Activated CD4-positive, alpha-beta T cell treated with anti-CD3 and anti-CD28 coated beads, Interleukin-2, amount 10 ng/mL, durations not matched to agents 7 days and 5 days (primary cell): ENCODE data around the gene DNPH1. TPM values are rescaled to one million over a fixed set of nuclear protein-coding genes. Genes with fewer than 3 reads are reported as not detected.

Experiments used
- CTCF ChIA-PET: fragments of 350-600 bp; sonication (Branson Sonifier 250); formaldehyde crosslinking; loops from one replicate; lab custom pipeline; 2021; ENCODE audit warnings: antibody characterized with exemption; lab: Charles Lee
- POLR2A ChIA-PET: fragments of 350-600 bp; sonication (Branson Sonifier 250); formaldehyde crosslinking; loops from one replicate; lab custom pipeline; 2021; ENCODE audit warnings: antibody characterized with exemption; lab: Charles Lee
- DNase-seq: peaks from one replicate; pipeline ENCODE4 v3.0.0-alpha.2; 2020
- H3K27ac Mint-ChIP-seq: one replicate; pipeline ENCODE4 v1.8.0; 2021; ENCODE audit warnings: mild to moderate bottlenecking, moderate library complexity, mixed read lengths
- H3K27me3 Mint-ChIP-seq: one replicate; pipeline ENCODE4 v1.8.0; 2021; ENCODE audit warnings: mixed read lengths
- H3K36me3 Mint-ChIP-seq: one replicate; pipeline ENCODE4 v1.8.0; 2021; ENCODE audit warnings: low read depth, mixed read lengths
- H3K4me1 Mint-ChIP-seq: one replicate; pipeline ENCODE4 v1.8.0; 2021; ENCODE audit warnings: mixed read lengths
- H3K4me3 Mint-ChIP-seq: one replicate; pipeline ENCODE4 v1.8.0; 2021; ENCODE audit warnings: mild to moderate bottlenecking, moderate library complexity, mixed read lengths
- H3K9me3 Mint-ChIP-seq: one replicate; pipeline ENCODE4 v1.8.0; 2021; ENCODE audit warnings: mixed read lengths
- total RNA-seq, 2 experiments: library from RNA; stranded (reverse); gene quantifications; one replicate each; pipeline ENCODE4 v1.2.3, GENCODE V29; 2021

DNPH1 gene
- total RNA-seq, 2 experiments from 2014 or later = 36.7 to 48.6 TPM

DNA sequence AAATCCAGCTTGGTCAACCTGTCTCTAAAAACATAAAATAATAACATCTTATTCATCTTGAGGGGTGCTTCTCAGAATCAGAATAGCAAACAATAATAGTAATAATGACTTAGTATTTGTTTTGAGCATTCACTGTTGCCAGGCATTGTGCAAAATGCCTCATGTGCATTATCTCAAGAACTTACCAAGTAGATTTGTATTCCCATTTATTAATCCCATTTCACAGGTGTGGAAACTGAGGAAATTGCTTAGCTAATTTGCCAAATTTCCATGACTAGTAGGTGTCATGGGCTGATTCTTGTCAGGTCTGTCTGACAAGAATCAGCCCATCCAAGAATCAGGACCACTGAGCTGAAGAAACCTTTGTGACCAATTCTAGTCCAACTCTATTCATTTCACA is 19.5 kb upstream of the DNPH1 start:
- Mint-ChIP-seq H3K36me3 (no peaks in the 10 kb centered on the region), H3K9me3 (no peaks in the 10 kb centered on the region), H3K4me3 (no peak overlapping the region), H3K27ac (no peak overlapping the region), H3K4me1 (peaks cover 25% of the 10 kb centered on the region), H3K27me3 (peaks cover 24% of the 10 kb centered on the region)
- ChIA-PET CTCF (interaction anchor here (1.0 to 3.6 kb wide), 2 partner anchors 20 to 258 kb away, joined by 3 to 15 read pairs; partner anchors contain the start of gene DNPH1), POLR2A (no interaction called here)
- DNase-seq = no peak

DNA sequence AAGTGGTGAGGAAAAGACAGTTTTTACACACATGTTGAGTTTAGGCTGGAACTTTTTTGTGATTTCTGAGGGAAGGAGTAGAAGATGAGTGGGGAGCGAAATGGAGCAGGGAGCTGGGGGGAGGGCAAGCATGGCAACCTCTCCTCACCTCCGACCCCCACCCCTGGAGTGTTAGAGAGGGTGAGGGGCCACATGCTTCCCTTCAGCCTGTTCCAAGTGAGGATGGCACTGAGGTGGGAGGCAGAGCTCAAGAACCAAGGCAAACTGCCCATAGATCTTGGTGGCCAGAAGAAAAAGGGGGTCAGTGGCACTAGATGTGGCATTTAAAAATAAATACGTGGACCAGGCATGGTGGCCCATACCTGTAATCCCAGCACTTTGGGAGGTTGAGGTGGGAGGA is 18.8 kb upstream of the DNPH1 start:
- Mint-ChIP-seq H3K27ac (no peak overlapping the region), H3K4me1 (peaks cover 25% of the 10 kb centered on the region), H3K36me3 (no peaks in the 10 kb centered on the region), H3K4me3 (peak overlapping the region; percentile 71), H3K9me3 (no peaks in the 10 kb centered on the region), H3K27me3 (peaks cover 22% of the 10 kb centered on the region)
- POLR2A ChIA-PET = no interaction called here
- DNase-seq = no peak
- CTCF ChIA-PET = interaction anchor here (1.0 to 3.6 kb wide), 2 partner anchors 19 to 259 kb away, joined by 3 to 15 read pairs; partner anchors contain the start of gene DNPH1

DNA sequence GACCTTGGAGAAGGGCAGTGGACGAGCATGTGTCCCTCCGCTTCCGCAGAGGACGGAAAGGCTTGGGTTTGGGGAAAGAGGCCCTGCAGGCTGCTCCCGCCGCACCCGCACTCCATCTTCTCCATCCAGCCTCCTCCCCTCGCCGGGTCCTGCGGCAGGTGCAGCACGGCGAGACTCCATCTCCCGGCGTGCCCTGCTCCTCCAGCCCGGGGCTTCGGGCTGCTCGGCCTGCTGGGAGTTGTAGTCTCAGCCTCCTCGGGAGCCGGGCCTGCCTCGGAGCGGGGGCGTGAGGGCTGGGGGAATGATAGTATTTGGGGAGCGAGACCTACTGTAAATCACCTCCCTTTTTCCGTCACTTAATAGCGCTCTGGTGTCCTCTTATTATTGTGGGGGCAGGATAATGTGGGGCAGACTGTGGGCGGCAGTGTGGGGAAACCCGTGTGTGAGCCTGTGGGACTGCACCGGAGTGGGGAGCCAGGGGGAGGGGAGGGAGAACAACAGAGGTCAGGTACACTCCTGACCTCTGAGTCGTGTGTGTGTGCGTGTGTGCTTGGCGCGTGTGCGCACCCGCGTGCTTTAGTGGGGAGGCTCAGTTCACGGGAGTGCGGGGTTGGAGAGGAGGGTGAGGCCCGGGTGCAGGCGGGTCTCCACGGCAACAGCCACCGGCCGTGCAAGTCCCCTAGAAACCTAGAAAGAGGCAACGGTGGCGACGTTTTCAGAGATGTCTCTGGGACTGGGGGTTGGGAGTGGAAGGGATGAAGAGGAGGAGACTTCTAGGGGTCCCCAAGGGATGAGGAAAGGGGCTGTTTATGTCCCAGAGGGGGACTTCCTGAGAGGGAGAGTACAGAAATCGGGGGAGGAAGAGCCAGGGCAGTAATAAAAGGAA is 18.1 kb upstream of the DNPH1 start:
- ChIA-PET POLR2A (no interaction called here), CTCF (interaction anchor here (0.6 to 3.6 kb wide), 4 partner anchors 16 to 137 kb away, joined by 3 to 15 read pairs (median 4); partner anchors contain the start of gene DNPH1)
- Mint-ChIP-seq H3K27ac (peak overlapping the region; percentile 82), H3K27me3 (peaks cover 19% of the 10 kb centered on the region), H3K4me3 (peak overlapping the region; percentile 71), H3K36me3 (no peaks in the 10 kb centered on the region), H3K9me3 (no peaks in the 10 kb centered on the region), H3K4me1 (peaks cover 25% of the 10 kb centered on the region)
- DNase-seq = peak; percentile 85

DNA sequence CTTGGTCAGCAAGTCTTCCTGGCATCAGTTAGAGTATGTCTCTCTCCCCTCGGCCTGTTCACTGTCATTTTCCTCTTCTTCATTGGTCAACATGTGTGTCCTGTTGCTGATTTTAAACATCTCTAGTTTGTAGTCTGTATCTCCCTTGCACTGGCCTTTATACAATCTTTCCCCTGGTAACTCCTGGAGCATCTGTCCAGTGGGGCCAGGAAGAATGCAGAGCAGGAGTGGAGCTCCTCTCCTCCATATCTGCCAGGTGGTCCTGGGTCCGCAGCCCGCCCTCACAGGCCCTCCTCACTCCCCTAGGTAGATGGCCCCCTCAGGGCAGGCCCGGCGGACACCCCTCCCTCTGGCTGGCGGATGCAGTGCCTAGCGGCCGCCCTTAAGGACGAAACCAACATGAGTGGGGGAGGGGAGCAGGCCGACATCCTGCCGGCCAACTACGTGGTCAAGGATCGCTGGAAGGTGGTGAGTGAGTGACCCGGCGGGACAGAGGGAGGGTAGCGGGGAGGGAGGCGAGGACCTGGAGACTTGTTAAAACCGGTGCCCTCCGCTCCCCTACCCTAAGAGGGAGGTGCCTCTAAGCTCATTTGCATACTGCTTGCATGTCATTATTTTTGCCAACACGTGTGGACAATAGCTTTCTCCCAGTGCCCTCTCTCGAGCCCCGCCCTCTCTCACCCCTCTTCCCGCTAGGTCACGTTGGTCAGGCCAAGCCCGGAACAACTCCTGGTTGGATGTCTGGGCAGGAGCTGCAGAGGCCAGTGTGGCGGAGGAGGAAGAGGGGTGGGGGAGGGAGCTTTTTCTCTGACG is 17.2 kb upstream of the DNPH1 start:
- ChIA-PET CTCF (interaction anchor here (0.6 to 3.6 kb wide), 4 partner anchors 17 to 137 kb away, joined by 3 to 15 read pairs (median 4); partner anchors contain the start of gene DNPH1), POLR2A (no interaction called here)
- Mint-ChIP-seq H3K9me3 (no peaks in the 10 kb centered on the region), H3K27ac (peak overlapping the region; percentile 82), H3K4me1 (peaks cover 25% of the 10 kb centered on the region), H3K4me3 (peak overlapping the region; percentile 71), H3K27me3 (peaks cover 21% of the 10 kb centered on the region), H3K36me3 (no peaks in the 10 kb centered on the region)
- no peak for DNase-seq

DNA sequence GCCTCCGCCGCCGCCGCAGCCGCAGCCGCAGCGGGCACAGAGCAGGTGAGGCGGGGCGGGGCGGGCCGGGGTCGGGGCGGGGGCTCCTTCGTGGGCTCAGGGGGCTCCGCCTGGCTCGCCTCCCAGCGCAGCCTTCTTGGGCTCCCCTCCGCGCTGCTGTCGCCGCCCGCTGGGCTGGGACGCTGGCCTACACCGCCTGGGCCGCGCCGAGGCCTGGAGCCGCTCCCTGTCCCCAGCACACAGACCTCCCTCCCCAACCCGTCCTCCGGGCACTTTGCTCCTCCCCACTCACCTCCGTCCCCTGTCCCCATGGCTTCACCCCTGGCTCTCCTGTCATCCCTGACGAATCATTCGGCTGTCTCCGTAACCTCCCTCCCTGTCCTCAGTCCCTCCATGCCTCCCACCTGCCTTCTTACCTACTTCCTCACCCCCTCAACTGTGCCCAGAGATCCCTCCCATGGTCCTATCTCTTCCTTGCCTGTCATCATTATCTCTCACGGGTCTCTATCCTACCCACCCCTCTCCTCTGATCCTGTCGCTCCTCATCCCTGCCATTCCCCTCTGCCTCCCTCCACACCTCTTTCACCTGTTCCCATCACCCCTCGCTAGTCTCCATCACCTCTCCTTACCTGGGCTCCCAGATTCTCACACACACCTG is 14.5 kb upstream of the DNPH1 start:
- H3K4me3 Mint-ChIP-seq = no peak overlapping the region
- H3K27ac Mint-ChIP-seq = no peak overlapping the region
- POLR2A ChIA-PET = no interaction called here
- H3K9me3 Mint-ChIP-seq = no peaks in the 10 kb centered on the region
- peaks cover 27% of the 10 kb centered on the region for H3K27me3 Mint-ChIP-seq
- H3K36me3 Mint-ChIP-seq = no peaks in the 10 kb centered on the region
- peaks cover 19% of the 10 kb centered on the region for H3K4me1 Mint-ChIP-seq
- CTCF ChIA-PET = interaction anchor here (0.9 to 3.7 kb wide), 2 partner anchors 14 to 17 kb away, joined by 4 to 21 read pairs; partner anchors contain the start of gene DNPH1
- DNase-seq = no peak

DNA sequence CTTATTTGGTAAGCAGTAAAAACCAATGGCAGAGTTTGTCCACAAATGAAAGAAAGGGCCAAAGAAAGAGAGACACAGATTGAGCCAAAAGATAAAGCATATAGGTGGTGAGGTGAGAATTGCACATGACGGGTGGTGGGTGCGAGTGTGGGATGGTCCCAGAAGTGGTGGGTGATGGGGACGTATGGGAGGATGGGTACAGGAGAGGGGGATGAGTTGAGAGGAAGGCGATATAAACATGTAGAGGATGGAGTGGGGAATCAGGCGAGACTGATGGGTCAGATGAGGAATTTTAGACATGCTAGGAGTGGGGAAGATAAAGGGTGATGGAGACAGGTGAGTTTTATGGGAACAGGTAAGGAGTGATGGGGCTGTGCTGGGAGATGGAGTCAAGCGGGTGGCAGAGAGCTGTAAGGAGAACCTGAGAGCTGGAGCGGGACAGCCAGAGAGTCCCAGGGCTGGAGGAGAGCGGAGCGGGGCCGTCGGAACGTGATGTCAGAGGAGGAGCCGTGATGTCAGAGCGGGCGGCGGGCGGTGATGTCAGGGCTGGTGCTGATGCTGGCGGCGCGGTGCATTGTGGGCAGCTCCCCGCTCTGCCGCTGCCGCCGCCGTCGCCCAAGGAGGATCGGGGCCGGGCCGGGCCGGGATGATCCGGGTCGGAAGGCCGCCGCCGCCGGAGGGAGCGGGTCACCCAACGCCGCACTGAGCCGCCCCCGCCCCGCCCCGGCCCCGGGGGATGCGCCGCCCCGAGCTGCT is 13.8 kb upstream of the DNPH1 start, which contains the start of gene TTBK1:
Gene TTBK1, plus strand, starts transcription at position 574 of the 756 bp plus-strand sequence. CDS start 3,180 bp downstream, outside the sequence.
- H3K27me3 Mint-ChIP-seq = peaks cover 27% of the 10 kb centered on the region
- H3K27ac Mint-ChIP-seq = no peak within 1 kb of the TSS
- peaks cover 19% of the 10 kb centered on the region for H3K4me1 Mint-ChIP-seq
- ChIA-PET POLR2A (interaction anchor here (0.6 kb wide), 1 partner anchor 234 kb away, joined by 3 read pairs; the partner anchor contains the start of gene TJAP1), CTCF (interaction anchor here (0.9 to 3.7 kb wide), 2 partner anchors 13 to 16 kb away, joined by 4 to 21 read pairs; partner anchors contain the start of gene DNPH1)
- no peak within 1 kb of the TSS for H3K4me3 Mint-ChIP-seq
- H3K9me3 Mint-ChIP-seq = no peaks in the 10 kb centered on the region
- H3K36me3 Mint-ChIP-seq = no peaks in the 10 kb centered on the region
- peak; percentile 30 for DNase-seq

DNA sequence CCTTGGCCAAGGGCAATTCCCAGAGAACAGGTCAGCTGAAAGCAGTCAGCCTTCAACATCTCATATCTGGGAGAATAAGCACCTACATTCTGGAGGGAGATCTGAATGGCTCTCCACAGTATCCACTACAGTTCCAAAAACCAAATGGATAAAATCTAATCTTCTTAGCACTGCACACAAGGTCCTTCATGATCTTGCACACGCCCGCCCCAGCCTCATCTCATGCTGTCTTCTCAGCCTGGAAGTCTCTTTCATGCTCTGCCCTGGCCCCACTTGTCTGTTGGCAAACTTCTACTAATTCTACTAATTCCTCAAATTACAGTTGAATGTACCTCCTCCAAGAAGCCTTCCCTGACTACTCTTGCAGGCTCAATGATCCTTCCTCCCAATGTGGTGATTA is 12.2 kb upstream of the DNPH1 start:
- Mint-ChIP-seq H3K27me3 (peaks cover 34% of the 10 kb centered on the region), H3K4me3 (no peak overlapping the region), H3K9me3 (no peaks in the 10 kb centered on the region), H3K36me3 (no peaks in the 10 kb centered on the region), H3K27ac (no peak overlapping the region), H3K4me1 (peaks cover 4% of the 10 kb centered on the region)
- CTCF ChIA-PET = interaction anchor here (3.7 kb wide), 1 partner anchor 11 kb away, joined by 21 read pairs; the partner anchor contains the start of gene DNPH1
- POLR2A ChIA-PET = no interaction called here
- DNase-seq = no peak

DNA sequence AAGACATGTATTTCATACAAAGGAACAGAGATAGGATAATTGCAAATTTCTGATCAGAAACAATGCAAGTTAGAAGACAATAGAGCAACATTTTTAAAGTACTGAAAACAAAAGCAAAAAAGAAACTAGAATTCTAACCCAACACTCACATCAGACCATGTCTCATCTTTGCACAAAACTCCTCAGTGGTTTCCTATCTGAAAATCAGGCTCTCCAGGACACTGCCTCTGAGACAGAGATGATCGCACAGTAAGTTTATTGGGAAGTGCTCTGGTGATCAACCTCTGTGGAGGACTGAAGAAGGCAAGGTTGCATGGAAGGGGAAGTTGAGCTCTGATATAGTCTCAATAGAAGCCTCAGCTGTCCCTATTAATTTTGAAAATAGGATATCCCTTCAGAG is 11.7 kb upstream of the DNPH1 start:
- peaks cover 37% of the 10 kb centered on the region for H3K27me3 Mint-ChIP-seq
- POLR2A ChIA-PET = no interaction called here
- H3K9me3 Mint-ChIP-seq = no peaks in the 10 kb centered on the region

DNA sequence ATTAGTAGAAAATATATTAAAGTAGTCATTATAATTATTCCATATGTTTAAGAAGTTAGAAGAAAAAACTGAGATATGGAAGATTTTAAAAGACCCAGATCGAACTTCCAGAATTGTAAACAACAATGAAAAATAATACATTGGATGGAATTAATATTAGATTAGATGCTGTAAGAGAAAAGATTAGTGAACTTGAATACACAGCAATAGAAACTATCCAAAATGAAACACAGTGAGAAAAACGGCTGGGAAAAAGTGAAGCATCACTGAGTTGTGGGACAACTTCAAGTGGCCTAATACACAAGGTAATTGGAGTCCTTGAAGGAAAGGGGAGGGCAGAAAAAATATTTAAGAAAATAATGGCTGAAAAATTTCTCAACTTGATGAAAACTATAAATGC is 9.8 kb upstream of the DNPH1 start:
- DNase-seq = no peak
- H3K27me3 Mint-ChIP-seq = peaks cover 37% of the 10 kb centered on the region
- no peak overlapping the region for H3K27ac Mint-ChIP-seq
- ChIA-PET CTCF (interaction anchor here (2.0 kb wide), 1 partner anchor 10 kb away, joined by 21 read pairs; the partner anchor contains the start of gene DNPH1), POLR2A (no interaction called here)
- no peaks in the 10 kb centered on the region for H3K36me3 Mint-ChIP-seq
- H3K9me3 Mint-ChIP-seq = no peaks in the 10 kb centered on the region
- no peak overlapping the region for H3K4me3 Mint-ChIP-seq
- H3K4me1 Mint-ChIP-seq = peaks cover 3% of the 10 kb centered on the region

More for the DNA sequence above, 11.7 kb upstream of the DNPH1 start:
- no peak for DNase-seq
- H3K27ac Mint-ChIP-seq = no peak overlapping the region
- no peaks in the 10 kb centered on the region for H3K36me3 Mint-ChIP-seq
- H3K4me3 Mint-ChIP-seq = no peak overlapping the region
- CTCF ChIA-PET = interaction anchor here (1.2 to 3.7 kb wide), 2 partner anchors 11 to 18 kb away, joined by 3 to 21 read pairs; partner anchors contain the start of gene DNPH1
- H3K4me1 Mint-ChIP-seq = peaks cover 3% of the 10 kb centered on the region

DNA sequence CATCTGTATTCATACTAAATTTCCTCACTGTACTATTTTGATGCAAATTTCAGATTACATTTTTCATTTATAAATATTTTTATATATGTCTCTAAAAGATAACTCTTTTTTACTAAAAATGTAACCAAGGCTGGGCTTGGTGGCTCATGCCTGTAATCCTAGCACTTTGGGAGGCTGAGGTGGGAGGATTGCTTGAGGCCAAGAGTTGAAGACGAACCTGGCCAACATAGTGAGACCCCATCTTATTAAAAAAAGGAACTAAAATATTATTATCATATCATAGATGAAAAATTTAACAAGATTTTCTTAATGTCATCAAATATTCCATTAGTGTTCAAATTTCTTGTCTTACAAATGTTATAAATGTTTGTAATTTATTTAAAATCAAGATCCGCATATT is 6.6 kb upstream of the DNPH1 start:
- Mint-ChIP-seq H3K9me3 (no peaks in the 10 kb centered on the region), H3K27ac (no peak overlapping the region), H3K36me3 (no peaks in the 10 kb centered on the region), H3K27me3 (peaks cover 32% of the 10 kb centered on the region), H3K4me1 (peaks cover 1% of the 10 kb centered on the region), H3K4me3 (no peak overlapping the region)
- ChIA-PET CTCF (no interaction called here), POLR2A (no interaction called here)
- no peak for DNase-seq

DNA sequence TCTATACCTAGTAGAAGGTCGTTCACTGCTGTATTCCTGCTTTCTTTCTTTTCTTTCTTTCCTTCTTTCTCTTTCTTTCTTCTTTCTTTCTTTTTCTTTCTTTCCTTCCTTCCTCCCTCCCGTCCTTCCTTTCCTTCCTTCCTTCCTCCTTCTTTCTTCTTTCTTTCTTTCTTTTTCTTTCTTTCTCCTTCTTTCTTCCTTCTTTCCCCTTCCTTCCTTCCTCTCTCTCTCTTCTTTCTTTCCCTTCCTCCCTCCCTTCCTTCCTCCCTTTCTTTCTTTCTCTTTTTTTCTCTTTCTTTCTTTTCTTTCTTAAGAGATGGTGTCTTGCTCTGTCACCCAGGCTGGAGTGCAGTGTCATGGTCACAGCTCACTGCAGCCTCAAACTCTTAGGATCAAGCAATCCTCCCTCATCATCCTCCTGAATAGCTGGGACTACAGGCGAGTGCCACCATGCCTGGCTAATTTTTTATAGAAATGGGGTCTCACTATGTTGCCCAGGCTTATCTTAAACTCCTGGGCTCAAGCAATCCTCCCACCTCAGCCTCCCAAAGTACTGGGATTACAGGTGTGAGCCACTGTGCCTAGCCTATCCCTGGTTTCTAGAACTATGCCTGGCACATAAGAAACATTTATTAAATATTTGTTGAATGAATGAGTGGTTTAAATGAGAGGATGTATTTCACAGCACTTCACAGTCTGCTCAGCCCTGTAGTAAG is 2.6 kb upstream of the DNPH1 start:
- Mint-ChIP-seq H3K4me1 (peaks cover 19% of the 10 kb centered on the region), H3K27me3 (peaks cover 11% of the 10 kb centered on the region), H3K4me3 (no peak overlapping the region), H3K36me3 (no peaks in the 10 kb centered on the region), H3K27ac (no peak overlapping the region), H3K9me3 (no peaks in the 10 kb centered on the region)
- DNase-seq = no peak
- CTCF ChIA-PET = interaction anchor here (0.6 to 3.2 kb wide), 6 partner anchors 10 to 473 kb away, joined by 3 to 21 read pairs (median 4); partner anchors contain the start of gene TTBK1
- POLR2A ChIA-PET = no interaction called here
